ENCODE measurements around the gene IL1RL2. TPM values are rescaled to one million over a fixed set of nuclear protein-coding genes. Genes with fewer than 3 reads are reported as not detected.

IL1RL2 gene
- total RNA-seq, 1 experiment from 2014 or later, result not detected

GRCh38 chr2:102278720-102279390, 92.0 kb downstream of the IL1RL2 start:
- H2AFZ ChIP-seq (ENCODE audit: low read depth, low read length, poor library complexity, severe bottlenecking), result no peak overlapping the region
- H3K9ac ChIP-seq (ENCODE audit: low read length), result no peak overlapping the region
- no peaks in the 10 kb centered on the region for H3K79me2 ChIP-seq (ENCODE audit: insufficient read depth, low read length)
- intact Hi-C loops (cut with micrococcal nuclease), result no loop called here
- DNase-seq (ENCODE audit: low read depth, low spot score) (no peak), ATAC-seq (no peak)
- H3K4me1 ChIP-seq (ENCODE audit: control insufficient read depth in 1 of 2, insufficient read depth in 2 of 2, low read length in 2 of 2), result no peaks in the 10 kb centered on the region
- BruUV-seq (replicated peaks), result no TSS peak
- no peaks in the 10 kb centered on the region for H3K9me2 ChIP-seq (ENCODE audit: insufficient read depth)
- RAD21 ChIA-PET (ENCODE audit: low non-redundant PET in 1 of 2, low total read pairs in 2 of 2, uncharacterized antibody in 2 of 2, unreplicated experiment in 2 of 2), result no interaction called here
- H3K4me2 ChIP-seq (ENCODE audit: low read length), result no peak overlapping the region
- POLR2A ChIA-PET, result no interaction called here
- H3K27ac ChIP-seq (ENCODE audit: low read depth, low read length), result no peak overlapping the region
- H3K9me3 ChIP-seq (ENCODE audit: control insufficient read depth in 1 of 2, insufficient read depth in 1 of 2, low read depth in 1 of 2, low read length in 2 of 2), result no peaks in the 10 kb centered on the region
- TF ChIP-seq JUND (IDR thresholded peaks at IDR 0.05), result no peak
- no peak for TF ChIP-seq ZNF274 (IDR thresholded peaks at IDR 0.05; ENCODE audit: low read depth, low read length)
- TF ChIP-seq CEBPB (IDR thresholded peaks at IDR 0.05; ENCODE audit: low read depth), result no peak
- no peak for TF ChIP-seq REST (IDR thresholded peaks at IDR 0.05; ENCODE audit: low read depth)
- no peak for TF ChIP-seq RAD21 (IDR thresholded peaks at IDR 0.05; ENCODE audit: low read depth)
- no peak for TF ChIP-seq POLR2AphosphoS5 (IDR thresholded peaks at IDR 0.05; ENCODE audit: low read depth, low read length)
- TF ChIP-seq CTCF (IDR thresholded peaks at IDR 0.05 in 2 of 3, conservative IDR thresholded peaks at IDR 0.05 in 1 of 3; ENCODE audit: borderline replicate concordance in 1 of 3, insufficient read depth in 1 of 3, low read depth in 2 of 3, low read length in 2 of 3), result no peak
- no peak for TF ChIP-seq YY1 (IDR thresholded peaks at IDR 0.05; ENCODE audit: extremely low read depth, insufficient replicate concordance, low read depth, low read length)
- no peaks in the 10 kb centered on the region for H4K20me1 ChIP-seq (ENCODE audit: insufficient read depth)
- CTCF ChIA-PET, result no interaction called here
- H3K4me3 ChIP-seq (replicated peaks in 1 of 2; ENCODE audit: low read depth in 1 of 2, low read length in 2 of 2), result no peak overlapping the region
- peaks cover 12% of the 10 kb centered on the region for H3K27me3 ChIP-seq (ENCODE audit: insufficient read depth, low read length)
- H3K36me3 ChIP-seq (ENCODE audit: control insufficient read depth in 1 of 2, insufficient read depth in 2 of 2, low read length in 2 of 2), result no peaks in the 10 kb centered on the region

Data from HCT116 (cell line).